GM10847 (cell line): ENCODE results near the gene FBXW11.

Experiments used
- POLR2A ChIP-seq: IDR thresholded peaks from 2 replicates; pipeline ENCODE4 v1.6.1; 2011; ENCODE audit not compliant: insufficient read length; ENCODE audit errors: extremely low read depth

The FBXW11 gene

DNA sequence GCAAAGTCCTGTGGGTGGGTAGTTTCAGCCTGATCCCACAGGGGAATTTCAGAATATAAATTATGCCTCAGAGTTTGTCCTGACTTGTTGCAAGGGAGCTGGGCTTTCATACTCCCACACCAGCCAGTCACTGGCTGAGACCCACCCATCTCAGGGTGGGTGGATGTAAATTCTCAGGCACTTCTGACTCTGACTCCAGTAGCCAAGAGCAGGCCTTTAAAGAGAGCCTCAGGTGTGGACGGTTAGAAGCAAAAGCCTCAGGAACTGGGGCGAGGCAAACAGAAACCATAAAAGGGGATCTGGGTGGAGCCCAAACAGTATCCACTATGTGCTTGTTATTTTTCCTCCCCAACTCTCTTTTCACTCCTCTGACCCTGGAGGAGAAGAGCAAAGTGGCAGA is 28.6 kb upstream of the FBXW11 start:
- no peak for TF ChIP-seq POLR2A

DNA sequence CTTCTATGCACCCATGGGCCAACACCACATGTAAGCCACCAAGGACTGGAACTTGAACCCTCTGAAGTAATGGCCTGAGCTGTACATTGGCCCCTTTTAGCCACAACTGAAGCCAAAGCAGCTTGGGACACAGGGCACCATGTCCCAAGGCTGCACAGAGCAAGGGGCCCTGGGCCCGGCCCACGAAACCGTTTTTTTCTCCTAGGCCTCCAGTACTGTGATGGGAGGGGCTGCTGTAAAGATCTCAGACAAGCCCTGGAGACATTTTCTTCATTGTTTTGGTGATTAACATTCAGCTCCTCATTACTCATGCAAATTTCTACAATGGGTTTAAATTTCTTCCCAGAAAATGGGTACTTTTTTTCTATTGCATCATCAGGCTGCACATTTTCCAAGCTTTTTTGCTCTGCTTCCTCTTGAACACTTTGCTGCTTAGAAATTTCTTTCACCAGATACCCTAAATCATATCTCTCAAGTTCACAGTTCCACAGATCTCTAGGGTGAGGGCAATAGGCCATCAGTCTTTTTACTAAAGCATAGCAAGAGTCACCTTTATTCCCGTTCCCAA is 25.5 kb upstream of the FBXW11 start:
- TF ChIP-seq POLR2A = no peak

DNA sequence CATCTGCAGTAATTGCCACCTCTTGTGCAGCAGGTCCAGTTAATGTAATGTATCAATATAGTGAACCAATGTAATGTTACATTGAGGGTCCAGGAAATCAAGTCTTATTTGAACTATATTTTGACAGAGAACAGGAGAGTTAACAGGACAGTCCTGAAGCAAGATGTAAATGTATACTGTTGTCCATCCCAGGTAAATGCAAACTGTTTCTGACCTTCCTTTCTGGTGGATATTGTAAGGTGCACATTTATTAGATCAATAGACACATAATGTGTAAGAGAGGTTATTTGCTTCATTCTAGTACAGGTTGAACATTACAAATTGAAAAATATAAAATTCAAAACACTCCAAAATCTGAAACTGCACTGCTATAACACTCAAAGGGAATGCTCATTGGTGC is 23.4 kb upstream of the FBXW11 start:
- no peak for TF ChIP-seq POLR2A

DNA sequence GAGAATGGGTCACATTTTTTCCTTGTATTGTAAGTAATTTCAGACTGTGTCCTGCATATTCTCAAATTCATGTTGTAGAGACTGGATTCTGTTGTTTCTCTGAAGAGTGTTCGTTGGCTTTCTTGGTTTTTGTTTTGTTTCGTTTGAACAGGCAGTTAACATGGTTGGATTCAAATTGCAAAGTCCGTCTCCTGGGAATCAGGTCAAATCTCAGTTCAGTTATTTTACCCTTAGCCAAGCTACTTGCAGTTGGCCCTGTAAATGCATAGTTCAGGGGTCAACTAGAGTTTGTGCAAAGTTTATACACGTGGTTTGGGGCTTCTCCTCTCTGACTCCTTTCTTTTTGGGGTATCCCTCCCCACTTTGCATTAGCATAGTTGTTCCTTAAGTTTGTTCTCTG is 21.7 kb upstream of the FBXW11 start:
- TF ChIP-seq POLR2A = no peak

DNA sequence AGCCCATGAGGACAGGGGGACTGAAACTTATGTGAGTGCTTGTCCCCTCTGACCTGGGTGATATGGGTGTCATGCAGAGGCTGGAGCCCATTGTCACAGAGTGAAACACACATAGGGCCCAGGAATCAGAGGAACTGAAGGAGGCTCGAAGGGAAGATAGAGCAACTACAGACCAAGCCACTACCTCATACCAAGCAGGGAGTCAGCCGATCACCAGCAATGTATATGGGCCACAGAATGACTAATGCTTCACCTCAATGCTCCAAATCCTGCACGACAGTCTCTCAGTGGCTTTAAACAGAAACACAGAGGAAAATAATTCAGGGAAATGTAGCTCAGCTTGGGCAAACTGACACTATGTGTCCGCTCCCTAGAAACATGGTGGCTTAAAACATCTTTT is 8.9 kb upstream of the FBXW11 start:
- no peak for TF ChIP-seq POLR2A

- no peak for TF ChIP-seq POLR2A
Observed at GRCh38 chr5:172010278-172010677, 3.8 kb upstream of the FBXW11 start.

GRCh38 chr5:172009536-172010270 is 3.3 kb upstream of the FBXW11 start:
- TF ChIP-seq POLR2A = no peak

- no peak for TF ChIP-seq POLR2A
Observed at GRCh38 chr5:172008689-172009141, 2.3 kb upstream of the FBXW11 start.

GRCh38 chr5:172008111-172008455 is 1.6 kb upstream of the FBXW11 start:
- no peak for TF ChIP-seq POLR2A

GRCh38 chr5:172007175-172008110 is 1.0 kb upstream of the FBXW11 start:
- TF ChIP-seq POLR2A = no peak

- TF ChIP-seq POLR2A = no peak
Observed at GRCh38 chr5:172005708-172006320, 624 bp downstream of the FBXW11 start.

GRCh38 chr5:172004824-172005237 is 1.6 kb downstream of the FBXW11 start:
- no peak for TF ChIP-seq POLR2A

GRCh38 chr5:172003746-172004145 is 2.7 kb downstream of the FBXW11 start:
- no peak for TF ChIP-seq POLR2A

GRCh38 chr5:172002840-172003512 is 3.5 kb downstream of the FBXW11 start:
- no peak for TF ChIP-seq POLR2A

DNA sequence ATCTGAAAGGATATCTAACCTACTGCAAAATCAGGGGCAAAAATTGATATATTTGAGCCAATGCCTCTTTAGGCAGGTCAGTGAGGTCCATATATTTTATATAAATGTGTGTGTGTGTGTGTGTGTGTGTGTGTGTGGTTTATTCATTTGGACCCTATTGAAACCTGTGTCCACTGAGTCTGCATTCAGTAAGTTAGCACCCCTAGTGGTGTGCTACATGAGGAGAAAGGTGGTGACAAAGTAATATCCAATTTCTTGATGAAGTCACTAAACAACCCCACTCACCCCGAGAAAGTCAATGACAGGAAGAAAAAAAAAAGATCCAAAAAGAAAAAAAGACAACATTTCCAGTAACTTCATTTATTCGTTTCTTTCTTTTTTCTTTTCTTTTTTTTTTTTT is 4.1 kb downstream of the FBXW11 start:
- no peak for TF ChIP-seq POLR2A

DNA sequence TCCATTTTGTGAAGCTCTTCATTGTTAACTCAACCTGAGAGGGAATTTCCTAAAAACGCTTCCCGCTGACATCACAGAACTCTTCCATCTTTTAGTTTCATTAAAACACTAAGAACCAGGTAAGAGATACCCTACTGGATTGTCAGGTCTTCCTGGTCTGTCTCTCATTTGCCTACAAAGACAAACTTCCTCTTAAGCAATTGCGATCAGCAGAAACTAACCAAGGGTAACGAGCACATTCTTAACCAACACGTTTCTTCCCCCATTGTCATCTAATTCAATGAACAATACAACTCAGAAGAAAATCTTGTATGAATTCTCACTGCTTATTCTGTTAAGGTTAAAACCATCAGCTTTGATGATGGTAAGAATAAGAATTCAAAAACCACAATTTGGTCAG is 6.6 kb downstream of the FBXW11 start:
- TF ChIP-seq POLR2A = no peak

DNA sequence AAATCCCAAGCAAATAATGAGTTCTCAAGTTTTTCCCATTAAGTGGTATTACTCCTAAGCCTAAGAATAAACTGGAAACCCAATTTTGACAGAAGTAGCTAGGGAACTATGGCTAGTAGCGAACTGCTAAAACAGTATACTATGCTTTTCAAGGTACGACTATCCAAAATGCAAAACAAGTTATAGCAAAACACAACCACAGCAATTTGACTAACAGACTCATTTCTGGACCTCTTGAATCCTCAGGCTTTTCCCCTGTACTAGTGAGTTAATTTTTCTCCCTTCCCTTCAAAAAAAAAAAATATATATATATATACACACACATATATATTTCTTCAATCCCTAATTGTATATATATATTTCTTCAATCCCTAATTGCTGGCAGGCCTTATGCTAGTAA is 7.3 kb downstream of the FBXW11 start:
- TF ChIP-seq POLR2A = no peak
